ENCODE measurements around the gene STRBP.

DNA sequence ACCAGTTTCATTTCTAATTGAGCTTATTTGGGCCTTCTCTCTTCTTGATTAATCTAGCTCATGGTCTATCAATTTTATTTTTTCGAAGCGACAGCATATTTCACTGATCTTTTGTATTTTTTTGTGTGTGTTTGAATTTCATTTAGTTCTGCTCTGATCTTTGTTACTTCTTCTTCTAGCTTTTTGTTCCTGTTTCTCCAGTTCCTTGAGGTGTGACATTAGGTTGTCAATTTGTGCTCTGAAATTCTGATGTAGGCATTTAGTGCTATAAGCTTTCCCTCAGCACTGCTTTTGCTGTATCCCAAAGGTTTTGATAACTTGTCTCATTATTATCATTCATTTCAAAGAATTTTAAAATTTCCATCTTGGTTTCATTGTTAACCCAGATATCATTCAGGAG lies 67.3 kb downstream of the STRBP start:
- TF ChIP-seq SIN3A (IDR thresholded peaks at IDR 0.05; ENCODE audit: borderline replicate concordance, insufficient read depth, low read length) (no peak), TAF1 (IDR thresholded peaks at IDR 0.05; ENCODE audit: borderline replicate concordance, insufficient read depth, low read length) (no peak)

Data from PFSK-1 (cell line).